HG02840 (cell line): ENCODE data around the gene NTSR1.

ENCODE experiments used
- ATAC-seq: cut with Tn5 transposase; IDR thresholded peaks from one replicate; pipeline ENCODE4 v1.9.1; 2021; ENCODE audit warnings: mild to moderate bottlenecking, moderate library complexity, moderate number of reproducible peaks; ENCODE audit not compliant: unreplicated experiment, low FRiP score

NTSR1 gene

DNA sequence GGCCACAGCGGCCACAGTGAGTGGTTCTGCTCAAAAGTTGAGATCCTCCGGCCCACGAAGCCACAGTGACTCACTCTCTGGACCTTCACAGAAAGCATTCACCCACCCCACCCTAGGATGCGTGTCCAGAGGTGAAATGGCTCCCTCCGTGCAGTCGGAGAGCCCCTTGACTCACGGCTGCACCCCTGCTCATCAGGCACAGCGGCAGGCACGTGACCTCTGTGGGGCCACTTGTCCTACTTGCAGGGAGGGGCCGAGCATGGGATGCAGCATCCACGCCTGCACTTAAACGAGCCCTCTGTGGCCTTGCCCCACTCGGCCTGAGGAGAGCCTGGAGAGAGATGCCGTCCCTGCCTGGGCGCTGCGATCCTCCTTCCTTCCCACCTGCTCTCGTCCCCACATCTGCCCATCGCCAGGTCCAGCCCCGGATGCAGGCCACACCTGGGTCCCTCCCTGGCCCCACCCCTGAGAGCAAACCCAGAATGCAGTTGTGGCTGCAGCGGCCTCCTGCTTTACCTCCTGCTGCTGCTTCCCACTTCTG lies 28.7 kb downstream of the NTSR1 start:
- no peak for ATAC-seq

- no peak for ATAC-seq
Observed at GRCh38 chr20:62738025-62738881, 29.6 kb downstream of the NTSR1 start.

- no peak for ATAC-seq
Observed at GRCh38 chr20:62739067-62739466, 30.4 kb downstream of the NTSR1 start.

DNA sequence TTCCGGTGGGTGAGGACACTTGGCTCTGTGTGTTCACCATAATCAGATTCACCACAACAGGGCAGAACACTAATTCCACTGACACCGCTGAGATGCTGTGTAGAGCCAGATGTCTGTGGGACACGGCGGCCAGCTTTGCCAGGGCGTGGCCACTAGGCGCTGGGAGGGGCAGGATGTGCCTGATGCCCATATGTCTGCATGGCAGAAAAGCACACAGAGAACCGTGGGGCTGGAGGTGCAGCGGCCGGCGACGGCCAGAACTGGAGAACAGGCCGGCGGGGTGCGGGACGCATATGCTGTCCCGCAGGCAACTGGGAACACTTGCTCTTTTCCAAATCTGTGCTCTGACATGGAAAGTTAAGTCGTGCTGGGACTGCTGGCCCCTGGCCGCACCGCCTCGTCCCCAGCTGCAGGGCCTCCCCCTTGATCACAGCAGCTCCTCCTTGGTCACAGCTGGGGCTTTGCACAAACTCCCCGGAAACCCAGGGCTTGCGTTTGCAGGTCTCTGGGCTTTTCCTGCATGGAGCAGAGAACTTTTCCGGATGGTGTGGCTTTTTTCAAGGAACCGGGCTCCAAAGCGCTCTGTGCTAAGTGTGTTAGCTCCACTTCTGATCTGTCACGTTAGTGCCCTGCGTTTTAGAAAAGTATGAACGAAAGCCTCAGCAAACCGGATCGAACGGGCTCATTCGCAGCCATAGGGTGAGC lies 31.1 kb downstream of the NTSR1 start:
- ATAC-seq: no peak

DNA sequence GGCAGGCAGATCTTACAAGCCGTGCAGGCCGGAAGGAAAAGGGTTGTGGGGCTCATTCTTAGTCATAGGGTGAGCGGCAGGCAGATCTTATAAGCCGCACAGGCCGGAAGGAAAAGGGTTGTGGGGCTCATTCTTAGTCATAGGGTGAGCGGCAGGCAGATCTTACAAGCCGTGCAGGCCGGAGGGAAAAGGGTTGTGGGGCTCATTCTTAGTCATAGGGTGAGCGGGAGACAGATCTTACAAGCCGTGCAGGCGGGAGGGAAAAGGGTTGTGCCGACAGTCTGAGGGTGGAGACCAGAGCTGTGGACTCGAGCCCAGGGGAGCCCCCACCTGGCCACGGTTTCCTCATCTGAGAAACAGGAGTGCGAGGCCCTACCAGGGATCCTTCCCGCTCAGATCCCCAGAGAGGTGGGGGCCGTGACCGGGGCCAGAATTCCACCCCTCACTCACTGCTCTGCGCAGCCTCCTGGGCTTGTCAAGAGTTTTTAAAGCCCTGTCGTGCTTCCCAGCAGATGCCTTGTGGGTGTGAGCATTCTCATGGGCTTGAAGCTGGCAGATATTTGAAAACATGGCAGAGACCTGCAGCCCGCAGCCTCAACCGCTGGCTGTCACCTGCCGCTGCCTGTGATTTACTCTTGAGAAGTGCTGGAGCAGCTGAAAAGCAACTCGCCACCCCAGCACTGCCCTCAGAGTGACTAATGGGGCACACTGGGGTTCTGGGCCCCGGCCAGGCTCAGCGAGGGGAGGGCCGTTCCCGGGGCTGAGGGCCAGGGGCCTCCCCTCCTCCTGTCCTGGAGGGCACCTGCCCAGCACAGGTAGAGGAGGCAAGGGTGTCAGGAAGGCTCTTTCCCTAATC lies 31.9 kb downstream of the NTSR1 start:
- ATAC-seq: no peak

DNA sequence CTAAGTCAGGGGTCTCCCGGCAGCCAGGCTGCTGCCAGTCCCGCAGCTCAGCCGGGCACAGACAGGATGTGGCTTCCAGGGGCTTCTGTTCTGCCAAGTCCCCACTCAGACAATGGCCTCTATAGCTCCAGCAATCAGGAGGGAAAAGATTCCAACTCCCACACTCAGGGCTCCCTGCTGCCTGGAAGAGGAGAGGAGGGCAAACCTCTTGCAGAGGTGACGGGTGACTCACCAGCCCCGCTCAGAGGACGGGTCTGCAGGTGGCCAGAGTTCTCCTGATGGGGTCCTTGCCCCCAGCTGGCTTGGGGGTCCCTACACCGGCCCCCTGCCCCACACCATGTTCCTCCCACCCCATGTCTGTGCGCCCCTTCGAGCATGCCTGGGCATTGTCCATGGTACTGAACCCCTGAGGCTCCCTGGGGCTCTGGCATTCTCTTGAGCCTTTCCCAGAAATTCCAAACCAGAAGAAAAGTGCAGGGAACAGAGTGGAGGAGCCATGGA lies 32.6 kb downstream of the NTSR1 start:
- no peak for ATAC-seq

- ATAC-seq: no peak
Observed at GRCh38 chr20:62741701-62742491, 33.3 kb downstream of the NTSR1 start.

DNA sequence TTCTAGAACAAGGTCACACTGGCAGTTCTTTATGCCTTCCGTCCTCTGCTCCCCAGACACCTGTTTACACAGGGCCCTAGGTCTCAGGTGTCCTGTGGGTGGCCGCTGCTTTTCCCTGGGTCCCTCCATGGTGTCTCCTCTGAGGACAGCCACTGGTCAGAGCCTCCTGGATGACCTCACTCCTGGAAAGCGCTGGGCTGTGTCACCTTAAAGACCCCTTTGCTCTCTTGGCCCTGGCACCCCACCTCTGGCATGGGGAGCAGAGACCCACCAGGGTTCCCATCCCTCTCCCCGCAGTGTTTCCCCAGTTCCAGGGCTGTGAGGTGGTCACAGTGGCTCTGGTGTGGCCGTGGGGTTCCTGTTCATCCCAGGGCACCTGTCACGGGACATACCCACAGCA lies 33.9 kb downstream of the NTSR1 start:
- no peak for ATAC-seq

DNA sequence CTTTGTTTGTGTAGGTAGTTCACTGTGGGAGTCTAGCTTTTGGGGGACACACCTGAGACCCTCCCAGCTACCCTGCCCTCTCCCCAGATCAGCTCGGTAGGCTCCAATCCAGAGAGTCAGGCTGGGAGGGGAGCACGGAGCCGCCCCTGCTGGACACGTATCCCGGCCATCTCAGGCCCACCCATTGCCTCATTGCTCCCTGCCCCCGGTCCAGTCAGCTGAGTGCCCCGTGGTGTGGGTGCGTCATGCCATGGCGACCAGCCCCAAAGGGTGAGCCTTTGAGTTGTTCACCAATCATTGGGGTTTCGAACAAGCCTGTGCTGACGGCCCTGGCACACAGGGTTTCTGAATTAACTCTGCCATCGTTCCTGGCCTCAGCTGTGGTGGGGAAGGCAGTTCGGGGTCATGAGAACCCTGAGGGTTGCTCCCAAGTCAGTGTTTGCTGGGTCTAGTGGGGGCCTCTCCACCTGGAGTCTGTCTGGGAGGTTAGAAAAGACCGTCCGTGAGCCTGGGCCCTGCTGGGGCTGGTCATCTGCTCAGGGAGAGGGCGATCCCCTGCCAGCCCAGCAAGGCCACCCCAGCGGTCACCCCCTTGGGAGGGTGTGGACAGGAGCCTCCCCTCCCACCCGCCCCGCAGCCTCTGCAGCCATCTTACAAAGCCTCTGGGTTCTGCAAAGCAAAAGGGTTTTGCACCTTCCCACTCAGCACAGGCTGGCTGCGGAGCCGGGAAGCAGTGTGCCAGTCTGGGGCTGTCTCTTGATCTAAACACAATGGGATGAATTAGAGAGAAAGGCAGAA lies 34.5 kb downstream of the NTSR1 start:
- ATAC-seq: no peak

- ATAC-seq: no peak
Observed at GRCh38 chr20:62743777-62744317, 35.2 kb downstream of the NTSR1 start.

DNA sequence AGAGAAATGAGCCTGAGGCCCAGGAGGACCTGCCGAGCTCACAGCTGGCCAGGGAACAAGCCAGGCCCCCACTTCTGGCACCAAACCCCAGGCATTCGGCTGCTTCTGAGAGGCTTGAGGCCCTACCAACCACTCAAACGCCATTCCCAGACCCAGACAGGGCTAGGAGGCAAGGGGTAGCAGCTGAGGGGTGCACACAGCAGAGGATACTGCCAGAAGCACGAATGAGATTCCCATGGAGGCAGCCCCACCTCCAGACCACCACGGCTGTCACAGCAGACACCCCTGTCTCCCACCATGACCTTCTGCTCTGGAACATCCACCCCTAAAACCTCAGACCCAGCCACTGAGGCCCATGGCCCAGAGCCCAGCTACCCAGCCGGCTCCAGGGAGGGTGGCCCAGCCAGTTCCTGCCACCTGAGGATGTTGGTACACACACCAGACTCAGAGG lies 36.1 kb downstream of the NTSR1 start:
- no peak for ATAC-seq

DNA sequence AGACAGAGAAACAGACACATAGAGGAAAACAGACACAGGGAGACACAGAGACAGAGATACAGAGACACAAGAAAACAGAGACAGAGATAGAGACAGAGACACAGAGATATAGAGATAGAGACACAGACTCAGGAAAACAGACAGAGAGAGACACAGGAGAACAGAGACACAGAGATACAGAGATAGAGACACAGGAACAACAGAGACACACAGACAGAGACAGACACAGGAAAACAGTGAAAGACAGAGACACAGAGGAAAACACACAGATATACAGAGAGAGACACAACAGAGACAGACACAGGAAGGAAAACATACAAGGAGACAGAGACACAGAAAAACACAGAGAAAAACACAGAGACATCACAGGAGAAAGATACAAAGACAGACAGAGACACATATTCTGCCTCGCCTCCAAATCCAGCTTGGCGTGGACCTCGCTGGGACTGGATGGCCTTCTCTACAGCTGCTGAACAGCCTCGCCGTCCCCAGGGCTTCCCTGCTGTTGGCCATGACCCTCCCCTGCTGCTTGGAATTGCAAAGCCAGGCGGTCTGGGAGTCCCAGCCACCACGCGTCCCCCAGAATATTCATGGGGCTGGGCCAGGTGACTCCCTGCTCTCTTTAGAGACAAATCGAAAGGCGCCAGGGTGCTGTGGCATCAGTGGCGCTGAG lies 36.8 kb downstream of the NTSR1 start:
- ATAC-seq: no peak

DNA sequence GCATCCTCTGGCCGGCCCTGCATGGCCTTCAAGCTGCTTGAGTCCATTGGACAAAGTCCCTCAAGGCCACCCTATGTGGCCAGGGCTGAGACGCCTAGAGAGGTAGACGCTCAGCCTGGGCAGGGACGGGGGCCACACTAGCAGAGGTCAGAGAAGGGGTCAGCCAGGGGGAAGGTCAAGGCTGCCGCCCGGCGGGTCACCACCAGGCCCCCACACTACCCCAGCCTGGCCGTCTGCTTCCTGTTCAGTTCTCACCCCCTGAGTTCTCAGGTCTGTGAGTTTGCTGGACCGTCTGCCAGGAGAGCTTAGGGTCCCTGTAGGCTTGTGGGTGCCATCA lies 37.3 kb downstream of the NTSR1 start:
- no peak for ATAC-seq

DNA sequence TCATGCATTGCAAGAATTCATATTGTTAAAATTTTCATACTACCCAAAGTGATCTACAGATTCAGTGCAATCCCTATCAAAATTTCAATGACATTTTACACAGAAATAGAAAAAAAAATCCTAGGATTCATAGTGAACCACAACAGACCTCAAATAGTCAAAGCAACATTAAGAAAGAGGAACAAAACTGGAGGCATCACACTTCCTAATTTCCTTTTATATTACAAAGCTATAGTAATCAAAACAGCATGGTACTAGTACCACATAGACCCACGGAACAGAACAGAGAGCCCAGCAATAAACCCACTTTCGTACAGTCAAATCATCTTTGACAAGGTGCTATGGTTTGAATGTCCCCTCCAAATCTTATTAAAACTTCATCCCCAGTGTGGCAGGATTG lies 39.7 kb downstream of the NTSR1 start:
- ATAC-seq: no peak

DNA sequence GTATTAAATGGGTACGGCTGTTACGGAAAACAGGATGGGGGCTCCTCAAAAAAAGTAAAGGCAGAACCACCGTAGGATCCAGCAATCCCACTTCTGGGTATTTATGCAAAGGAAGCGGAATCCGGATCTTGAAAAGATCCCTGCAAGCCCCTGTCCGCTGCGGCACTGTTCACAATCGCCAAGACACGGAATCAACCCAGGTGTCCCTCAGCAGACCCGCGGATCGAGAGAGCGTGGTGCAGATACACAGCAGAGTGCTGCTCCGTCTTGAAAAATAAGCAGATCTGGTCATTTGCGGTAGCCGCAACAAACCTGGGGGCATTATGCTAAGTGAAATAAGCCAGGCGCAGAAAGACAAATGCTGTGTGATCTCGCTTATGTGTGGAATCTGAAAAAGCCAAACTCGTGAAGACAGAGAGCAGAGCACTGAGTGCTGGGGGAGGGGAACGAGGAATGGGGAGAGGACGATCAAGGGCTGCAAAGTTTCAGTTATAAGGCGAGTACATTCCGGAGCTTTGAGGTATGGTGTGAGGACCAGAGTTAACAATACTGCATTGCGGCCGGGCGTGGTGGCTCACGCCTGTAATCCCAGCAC lies 41.3 kb downstream of the NTSR1 start:
- ATAC-seq: no peak

GRCh38 chr20:62751551-62752150 lies 43.0 kb downstream of the NTSR1 start:
- ATAC-seq: no peak

DNA sequence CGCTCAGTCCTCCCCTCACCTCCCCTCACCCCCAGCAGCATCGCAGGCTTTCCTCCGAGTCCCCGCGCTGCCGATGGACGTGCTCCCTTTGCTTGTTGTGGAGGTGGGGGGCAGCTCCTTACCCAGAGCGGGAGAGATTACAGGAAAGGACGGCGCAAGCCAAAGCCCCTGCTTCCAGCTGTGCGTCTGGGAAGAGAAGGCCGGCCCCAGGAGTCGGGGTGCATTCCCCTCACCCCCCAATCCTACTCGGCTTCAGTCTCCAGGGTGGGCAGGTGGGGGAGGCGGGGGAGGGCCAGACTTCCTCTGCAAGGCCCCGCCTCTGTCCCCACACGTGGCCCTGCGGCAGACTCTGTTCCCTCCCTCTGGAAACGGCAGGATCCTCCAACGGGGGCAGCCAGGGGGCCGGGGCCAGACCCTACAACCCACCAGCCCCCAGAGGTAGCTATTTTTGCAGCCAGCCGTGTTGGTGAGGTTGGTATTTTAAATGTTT lies 43.6 kb downstream of the NTSR1 start:
- ATAC-seq: no peak
